GM18861 (cell line): ENCODE data around the gene TTLL10.

Experiments used
- ATAC-seq: cut with Tn5 transposase; IDR thresholded peaks from one replicate; pipeline ENCODE4 v1.9.1; 2021; ENCODE audit not compliant: unreplicated experiment

TTLL10 gene

DNA sequence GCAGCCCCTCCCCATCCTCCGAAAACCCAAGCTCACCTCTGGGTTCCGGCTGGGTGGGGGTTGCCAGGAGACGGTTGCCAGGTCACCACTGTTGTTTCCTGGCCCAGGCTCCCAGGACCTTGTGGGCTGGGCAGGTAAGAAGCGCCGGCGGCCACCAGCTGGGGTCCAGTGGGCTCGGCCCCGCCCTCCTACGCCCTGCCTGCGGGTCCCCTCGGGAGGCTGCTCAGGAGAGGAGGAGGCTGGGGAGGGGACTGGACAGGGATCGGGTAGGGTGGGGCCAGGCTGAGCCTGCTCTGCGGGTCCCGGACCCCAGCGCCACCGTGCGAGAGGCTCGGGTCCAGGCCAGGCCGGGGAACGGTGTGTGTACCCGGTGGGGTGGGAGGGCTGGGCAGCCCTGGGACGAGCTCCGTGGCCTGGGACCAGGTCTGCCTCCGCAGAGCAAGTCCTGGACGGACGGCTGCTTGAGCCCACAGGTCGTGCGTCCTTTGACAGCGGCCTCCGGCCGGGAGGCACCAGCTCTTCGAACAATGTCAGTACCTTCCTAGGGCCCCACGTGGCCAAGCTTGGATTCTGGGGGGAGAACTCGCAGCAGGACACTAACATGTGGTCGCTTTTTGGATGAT lies at the start of gene TTLL10:
Gene TTLL10, plus strand, starts transcription at position 88 of the 623 bp plus-strand sequence. CDS start 5,336 bp downstream, outside the sequence.
- no peak for ATAC-seq

- no peak for ATAC-seq
These were observed 49.2 kb upstream of the TTLL10 start for GRCh38 chr1:1124508-1124785.

- no peak for ATAC-seq
These were observed 48.7 kb upstream of the TTLL10 start for GRCh38 chr1:1124786-1125642.

DNA sequence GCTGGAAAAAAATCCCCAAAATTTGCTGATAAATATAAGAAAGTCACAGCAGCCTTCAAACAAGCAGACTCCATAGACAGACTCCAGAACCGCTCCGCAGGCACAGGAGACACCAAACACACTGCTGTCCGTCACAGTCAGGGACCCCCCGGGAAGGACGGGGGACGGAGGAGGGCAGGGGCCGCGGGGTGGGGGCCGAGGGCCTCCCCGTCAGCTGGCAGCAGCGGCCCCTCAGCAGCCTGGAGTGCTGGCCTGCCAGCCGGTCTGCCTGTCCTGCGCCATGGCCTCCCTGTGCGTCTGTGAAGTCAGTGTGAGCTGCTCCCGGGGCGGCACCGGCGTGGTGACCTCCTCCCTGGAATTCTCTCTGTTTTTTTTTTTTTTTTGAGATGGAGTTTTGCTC lies 47.7 kb upstream of the TTLL10 start:
- no peak for ATAC-seq

DNA sequence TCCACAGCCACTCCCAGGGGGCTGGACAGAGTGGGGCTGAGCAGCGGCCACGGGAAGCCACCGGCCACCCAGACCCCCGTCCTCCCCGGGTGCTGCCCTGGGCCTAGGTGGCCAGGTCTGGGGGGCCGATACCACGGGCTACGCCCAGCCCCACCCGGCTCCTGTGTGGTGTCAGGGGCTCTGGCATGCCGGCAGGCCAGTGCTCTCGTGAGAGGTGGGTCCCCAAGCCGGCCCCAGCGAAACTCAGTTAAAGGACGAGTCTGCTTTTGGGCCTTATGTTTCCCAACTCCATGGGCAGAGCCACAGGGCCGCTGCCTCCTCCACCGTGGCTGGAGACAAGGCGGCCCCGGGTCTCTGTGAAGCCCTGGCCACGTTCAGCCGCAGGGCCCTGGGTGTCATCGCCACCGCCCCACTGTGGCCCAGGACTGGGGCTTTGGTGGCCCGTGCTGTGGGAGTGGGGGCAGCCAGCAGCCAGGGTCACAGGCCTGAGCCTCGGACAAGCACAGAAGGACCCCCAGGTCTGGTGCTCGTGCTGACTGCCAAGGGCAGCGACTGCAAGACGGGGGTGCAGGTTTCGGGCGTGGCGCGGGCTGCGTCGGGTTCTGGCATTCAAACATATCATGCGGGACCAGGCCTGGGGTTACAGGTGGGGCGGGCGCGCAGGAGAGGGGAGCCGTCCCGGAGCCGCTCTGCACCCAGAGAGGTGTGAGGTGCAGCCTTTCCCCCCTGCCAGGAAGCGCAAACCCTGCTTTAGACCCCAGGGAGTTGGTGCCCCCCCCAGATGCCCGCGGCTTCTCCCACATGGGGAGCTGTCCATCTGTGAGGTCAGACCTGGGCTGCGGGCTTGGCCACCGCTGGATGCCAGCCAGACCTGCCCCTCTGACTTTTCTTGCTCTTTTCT lies 45.9 kb upstream of the TTLL10 start:
- ATAC-seq = no peak

DNA sequence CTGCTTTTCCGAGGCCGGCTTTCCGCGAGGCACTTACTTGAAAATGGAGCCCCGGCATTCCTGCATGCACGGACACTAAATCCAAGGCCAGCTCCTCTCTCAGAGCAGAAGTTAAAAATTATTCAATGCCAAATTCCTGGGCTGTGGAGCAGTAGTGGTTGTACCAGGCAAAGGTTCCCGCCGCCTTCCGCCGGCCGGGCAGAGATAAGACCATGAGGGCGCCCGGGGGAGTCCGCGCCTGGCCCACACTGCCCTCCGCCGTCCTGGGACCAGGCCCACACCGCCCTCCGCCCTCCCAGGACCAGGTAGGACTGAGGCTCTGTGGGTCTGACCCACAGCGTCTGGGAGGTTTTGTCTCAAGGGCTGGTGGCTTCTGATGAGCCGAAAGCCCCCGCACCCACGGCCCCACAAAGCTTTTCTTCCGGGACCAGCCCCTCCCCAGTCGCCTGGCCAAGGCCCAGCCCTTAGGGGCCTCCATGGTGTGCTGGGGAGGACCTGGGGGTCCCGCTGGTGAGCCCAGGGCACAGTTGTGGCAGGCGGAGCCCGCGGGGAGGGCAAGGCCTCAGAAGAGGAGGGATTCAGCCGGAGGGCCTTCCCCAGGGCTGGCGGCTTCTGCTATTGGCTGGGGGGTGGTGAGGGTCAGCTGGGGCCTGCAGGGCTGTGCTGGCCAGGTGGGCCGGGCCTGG lies 45.1 kb upstream of the TTLL10 start:
- no peak for ATAC-seq

- ATAC-seq = no peak
These were observed 44.3 kb upstream of the TTLL10 start for GRCh38 chr1:1129381-1129821.

DNA sequence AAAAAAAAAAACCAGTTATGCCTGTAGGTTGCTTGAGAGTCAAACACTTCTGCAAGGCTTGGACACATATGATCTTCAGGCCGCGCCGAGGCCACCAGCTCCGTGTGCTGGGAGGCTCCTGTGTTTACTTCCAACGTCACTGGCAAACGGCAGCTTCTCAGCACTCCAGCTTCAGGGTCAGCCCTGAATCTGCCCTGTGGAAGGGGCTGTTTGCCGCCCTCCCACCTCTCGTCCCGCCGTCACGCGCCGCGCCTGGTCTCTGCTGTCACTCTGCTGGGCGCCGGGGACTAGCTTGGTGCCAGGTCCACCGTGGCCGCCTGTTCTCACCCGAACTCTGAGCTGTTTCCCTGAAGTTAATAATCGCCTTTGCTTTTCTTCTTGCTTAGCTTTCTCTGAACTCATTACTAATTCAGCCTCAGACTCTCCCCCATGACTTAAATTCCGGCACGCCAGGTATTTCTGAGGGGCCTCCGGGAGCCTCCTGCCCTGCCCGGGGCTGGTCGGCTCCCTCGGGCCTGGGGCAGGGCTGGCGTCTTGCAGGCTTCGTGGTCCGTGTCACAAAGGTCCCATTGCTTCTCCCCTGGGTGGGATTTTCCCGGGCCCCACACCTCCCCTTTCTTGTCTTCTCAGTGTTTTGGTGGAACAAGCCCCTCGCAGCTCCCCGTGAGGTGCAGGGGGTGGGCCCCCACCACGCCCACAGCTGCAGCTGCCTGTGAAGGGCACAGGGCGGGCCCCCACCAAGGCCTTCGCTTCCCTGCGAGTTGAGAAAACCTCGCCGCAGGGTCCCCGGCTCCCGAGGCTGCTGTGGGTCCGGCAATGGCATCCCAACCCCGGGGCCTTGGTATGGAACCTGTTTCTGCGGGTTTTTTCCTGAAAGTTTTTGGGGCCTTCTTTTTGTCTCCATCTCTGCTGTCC lies 43.2 kb upstream of the TTLL10 start:
- ATAC-seq = no peak

GRCh38 chr1:1132042-1132950 lies 41.4 kb upstream of the TTLL10 start:
- ATAC-seq = no peak

DNA sequence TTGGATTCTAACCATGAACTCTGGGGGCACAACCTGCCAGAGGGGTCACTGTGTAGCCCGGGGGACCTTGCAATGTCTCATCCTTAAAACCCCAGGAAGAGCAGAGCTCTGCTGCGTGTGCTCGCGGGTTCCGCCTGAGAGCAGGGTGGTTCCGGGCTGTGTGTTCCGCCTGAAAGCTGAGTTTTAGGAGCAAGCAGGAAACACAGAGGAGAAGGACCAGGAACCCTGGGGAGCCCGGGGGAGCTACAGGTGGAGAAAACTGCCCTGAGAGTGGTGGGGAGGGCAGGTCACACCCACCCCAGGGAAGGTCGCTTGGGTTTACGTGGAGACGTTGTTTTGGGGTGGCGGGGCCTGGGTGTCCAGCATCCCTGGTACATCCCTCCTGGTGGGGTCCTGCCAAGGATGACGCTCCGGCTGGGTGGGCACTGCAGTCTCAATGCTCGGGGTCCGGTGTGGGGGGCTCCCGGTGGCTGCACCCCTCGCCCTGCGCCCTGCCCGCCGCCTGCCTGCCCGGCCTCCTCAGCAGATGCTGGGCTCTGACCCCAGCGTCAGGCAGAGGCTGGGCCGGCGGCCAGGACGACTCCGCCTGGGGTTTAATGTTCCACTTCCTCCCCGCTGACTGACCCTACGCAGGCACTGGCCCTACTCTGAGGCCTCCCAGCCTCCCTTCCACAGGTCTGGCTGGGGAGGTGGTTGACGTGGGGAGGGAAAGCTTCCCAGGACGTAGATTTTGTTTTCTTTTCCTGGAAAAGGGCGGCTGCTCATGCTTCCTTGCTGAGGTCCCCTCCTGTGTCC lies 40.5 kb upstream of the TTLL10 start:
- ATAC-seq = no peak

DNA sequence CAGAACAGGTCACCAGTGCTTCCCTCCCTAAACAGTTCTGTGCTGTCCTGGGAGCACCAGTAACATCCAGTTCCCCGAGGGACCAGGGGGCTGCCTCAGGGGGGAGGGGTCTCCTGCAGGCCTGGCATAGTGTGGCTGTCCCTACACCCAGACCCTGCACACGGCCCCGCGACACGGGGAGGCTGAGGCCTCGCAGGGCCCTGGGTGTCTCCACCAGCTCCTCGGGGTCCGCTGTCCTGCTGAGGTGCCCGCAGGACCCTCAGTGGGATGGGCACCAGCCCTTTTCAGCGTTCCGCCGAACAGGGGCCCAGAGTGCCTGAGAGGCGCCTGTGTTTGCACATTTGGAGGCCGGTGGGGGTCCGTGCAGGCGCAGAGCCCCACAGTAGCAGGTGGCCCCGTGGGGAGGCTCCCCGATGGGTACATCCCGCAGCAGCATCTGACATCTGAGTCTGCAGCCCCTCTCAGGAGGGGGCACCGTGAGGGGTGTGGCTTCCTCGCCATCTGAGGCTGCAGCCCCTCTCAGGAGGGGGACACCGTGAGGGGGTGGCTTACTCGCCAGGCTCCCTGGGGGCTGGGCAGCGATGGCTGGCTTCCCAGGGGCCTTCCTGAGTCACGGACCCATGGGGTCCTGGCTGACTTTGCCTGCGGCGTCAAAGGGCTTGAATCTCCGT lies 39.2 kb upstream of the TTLL10 start:
- ATAC-seq = no peak

GRCh38 chr1:1135339-1136136 lies 38.1 kb upstream of the TTLL10 start:
- ATAC-seq = no peak

GRCh38 chr1:1136547-1137230 lies 37.0 kb upstream of the TTLL10 start:
- ATAC-seq = no peak

DNA sequence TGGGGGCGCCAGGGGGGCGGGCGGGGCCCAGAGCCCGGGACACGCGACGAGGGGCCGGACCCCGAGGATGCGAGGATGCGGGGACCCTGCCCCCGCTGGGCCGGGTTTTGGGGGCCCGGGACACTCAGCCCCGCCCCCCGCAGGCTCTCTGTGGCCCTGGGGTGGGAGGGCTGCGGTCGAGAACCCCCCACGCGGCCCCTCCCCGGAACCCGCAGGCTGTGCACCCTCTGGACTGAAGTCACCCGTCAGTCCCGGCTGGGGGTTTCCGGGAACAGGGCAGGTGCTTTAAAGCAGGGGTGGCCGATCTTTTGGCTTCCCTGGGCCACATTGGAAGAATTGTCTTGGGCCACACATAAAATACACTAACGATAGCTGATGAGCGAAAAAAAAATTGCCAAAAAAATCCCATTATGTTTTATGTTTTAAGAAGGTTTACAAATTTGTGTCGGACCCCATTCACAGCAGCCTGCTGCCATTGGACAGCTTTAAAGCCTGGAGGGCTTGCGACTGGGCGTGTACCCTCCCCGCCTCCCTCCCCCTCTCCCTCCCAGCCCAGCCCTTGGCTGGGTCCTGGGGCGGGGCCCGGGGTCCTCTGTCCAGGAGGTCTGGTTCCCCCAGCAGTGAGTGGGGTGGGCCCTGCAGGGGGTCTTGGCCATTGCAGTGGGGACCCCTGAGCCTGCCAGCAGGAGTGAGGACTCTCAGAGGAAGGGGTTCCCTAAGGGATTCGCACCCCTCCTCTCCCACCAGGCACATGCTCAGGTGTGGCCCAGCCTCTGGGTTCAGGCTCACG lies 36.2 kb upstream of the TTLL10 start:
- no peak for ATAC-seq

GRCh38 chr1:1140673-1141072 lies 33.0 kb upstream of the TTLL10 start:
- no peak for ATAC-seq
